Measurements from ENCODE around the gene ADAMTS6.

ADAMTS6 gene

DNA sequence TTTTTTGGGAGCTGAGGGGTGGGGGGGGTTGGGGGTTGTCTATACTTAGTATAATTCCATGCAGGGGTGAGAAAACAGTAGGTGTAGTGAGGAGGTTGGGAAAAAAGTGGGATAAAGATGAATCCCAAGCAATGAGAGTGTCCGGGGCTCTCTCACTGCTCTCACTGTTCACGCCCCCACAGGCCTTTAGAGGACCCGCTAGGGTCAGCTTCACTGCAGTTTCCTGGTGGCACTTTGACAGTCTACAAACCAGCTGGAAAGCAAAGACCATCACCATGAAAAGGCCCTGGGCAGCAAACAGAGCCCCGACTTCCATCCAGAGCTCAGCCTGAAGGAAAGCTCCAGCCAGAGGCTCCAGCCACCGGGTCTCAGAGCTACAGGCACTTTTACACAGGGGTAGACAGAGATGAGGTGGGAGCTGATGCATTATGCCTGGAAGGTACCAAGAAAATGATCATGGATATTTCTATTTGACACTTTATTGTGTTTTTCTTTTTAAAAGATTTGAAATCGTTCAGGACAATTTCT is 355.1 kb downstream of the ADAMTS6 start:
- no peak for DNase-seq (ENCODE audit: low read depth in 1 of 2, low spot score in 1 of 2)
- no peak for TF ChIP-seq POLR2AphosphoS5 (IDR thresholded peaks at IDR 0.05; ENCODE audit: low read depth)
- TF ChIP-seq, protein P1, sequence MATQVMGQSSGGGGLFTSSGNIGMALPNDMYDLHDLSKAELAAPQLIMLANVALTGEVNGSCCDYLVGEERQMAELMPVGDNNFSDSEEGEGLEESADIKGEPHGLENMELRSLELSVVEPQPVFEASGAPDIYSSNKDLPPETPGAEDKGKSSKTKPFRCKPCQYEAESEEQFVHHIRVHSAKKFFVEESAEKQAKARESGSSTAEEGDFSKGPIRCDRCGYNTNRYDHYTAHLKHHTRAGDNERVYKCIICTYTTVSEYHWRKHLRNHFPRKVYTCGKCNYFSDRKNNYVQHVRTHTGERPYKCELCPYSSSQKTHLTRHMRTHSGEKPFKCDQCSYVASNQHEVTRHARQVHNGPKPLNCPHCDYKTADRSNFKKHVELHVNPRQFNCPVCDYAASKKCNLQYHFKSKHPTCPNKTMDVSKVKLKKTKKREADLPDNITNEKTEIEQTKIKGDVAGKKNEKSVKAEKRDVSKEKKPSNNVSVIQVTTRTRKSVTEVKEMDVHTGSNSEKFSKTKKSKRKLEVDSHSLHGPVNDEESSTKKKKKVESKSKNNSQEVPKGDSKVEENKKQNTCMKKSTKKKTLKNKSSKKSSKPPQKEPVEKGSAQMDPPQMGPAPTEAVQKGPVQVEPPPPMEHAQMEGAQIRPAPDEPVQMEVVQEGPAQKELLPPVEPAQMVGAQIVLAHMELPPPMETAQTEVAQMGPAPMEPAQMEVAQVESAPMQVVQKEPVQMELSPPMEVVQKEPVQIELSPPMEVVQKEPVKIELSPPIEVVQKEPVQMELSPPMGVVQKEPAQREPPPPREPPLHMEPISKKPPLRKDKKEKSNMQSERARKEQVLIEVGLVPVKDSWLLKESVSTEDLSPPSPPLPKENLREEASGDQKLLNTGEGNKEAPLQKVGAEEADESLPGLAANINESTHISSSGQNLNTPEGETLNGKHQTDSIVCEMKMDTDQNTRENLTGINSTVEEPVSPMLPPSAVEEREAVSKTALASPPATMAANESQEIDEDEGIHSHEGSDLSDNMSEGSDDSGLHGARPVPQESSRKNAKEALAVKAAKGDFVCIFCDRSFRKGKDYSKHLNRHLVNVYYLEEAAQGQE (IDR thresholded peaks at IDR 0.05; ENCODE audit: insufficient replicate concordance, low read depth): no peak
- TF ChIP-seq, protein P2, sequence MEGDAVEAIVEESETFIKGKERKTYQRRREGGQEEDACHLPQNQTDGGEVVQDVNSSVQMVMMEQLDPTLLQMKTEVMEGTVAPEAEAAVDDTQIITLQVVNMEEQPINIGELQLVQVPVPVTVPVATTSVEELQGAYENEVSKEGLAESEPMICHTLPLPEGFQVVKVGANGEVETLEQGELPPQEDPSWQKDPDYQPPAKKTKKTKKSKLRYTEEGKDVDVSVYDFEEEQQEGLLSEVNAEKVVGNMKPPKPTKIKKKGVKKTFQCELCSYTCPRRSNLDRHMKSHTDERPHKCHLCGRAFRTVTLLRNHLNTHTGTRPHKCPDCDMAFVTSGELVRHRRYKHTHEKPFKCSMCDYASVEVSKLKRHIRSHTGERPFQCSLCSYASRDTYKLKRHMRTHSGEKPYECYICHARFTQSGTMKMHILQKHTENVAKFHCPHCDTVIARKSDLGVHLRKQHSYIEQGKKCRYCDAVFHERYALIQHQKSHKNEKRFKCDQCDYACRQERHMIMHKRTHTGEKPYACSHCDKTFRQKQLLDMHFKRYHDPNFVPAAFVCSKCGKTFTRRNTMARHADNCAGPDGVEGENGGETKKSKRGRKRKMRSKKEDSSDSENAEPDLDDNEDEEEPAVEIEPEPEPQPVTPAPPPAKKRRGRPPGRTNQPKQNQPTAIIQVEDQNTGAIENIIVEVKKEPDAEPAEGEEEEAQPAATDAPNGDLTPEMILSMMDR (IDR thresholded peaks at IDR 0.05; ENCODE audit: insufficient read depth, low read length): no peak
- TF ChIP-seq SPI1 (IDR thresholded peaks at IDR 0.05; ENCODE audit: borderline replicate concordance, low read depth): no peak
- TF ChIP-seq GABPA (IDR thresholded peaks at IDR 0.05; ENCODE audit: low read depth): no peak
- Histone ChIP-seq H3K4me3 (replicated peaks; ENCODE audit: insufficient read depth, low read length) (no peak overlapping the region), H3K27ac (replicated peaks) (no peak overlapping the region), H3K27me3 (ENCODE audit: insufficient read depth, poor library complexity, severe bottlenecking) (no peaks in the 10 kb centered on the region)

DNA sequence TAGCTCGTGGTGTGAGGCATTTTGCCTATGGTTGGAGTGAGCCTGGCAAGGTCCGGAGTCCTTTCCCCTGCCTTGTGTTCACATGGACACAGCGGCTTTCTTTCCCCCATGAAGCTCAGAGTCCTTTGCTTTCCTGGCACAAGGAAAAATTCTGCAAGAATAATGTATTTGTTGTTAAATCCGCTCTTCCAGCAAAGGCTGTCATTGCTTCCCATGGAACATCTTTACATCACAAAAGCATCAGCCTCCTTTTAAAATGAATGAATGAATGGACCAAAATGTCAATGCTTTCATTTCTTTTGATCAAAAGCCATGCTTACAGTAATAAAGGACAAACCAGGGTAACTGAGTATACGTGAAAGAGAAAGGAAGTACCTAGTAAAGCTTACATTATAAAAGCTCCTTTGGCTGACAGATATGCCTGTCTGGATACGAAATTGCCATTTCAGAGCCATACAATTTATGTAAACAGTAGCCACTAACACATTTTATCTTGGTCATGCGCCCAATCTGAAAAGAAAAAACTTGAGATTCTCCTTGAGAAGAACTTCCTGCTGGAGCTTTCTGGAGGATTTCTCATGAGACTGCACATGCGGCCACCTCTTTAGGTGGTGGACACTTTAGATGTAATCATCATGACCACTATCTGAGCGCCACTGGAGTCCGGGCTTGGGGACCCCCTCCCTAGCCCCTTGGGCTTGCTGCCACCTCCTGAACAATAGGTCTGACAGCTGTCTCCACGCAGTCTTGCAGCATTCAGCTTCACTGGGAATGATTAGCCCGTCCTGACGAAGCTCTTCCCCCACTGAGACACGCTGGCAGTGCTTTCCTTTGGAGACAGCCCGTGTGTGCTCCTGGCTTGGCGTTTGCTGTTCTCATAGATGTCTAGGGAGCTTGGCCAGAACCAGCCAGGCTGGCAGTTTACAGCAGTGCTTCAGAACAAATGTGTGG is 355.9 kb downstream of the ADAMTS6 start:
- no peak overlapping the region for H3K27ac ChIP-seq (replicated peaks)
- H3K4me3 ChIP-seq (replicated peaks; ENCODE audit: insufficient read depth, low read length): no peak overlapping the region
- DNase-seq (ENCODE audit: low read depth in 1 of 2, low spot score in 1 of 2): no peak
- TF ChIP-seq, protein P1 (IDR thresholded peaks at IDR 0.05; ENCODE audit: insufficient replicate concordance, low read depth): no peak
- TF ChIP-seq GABPA (IDR thresholded peaks at IDR 0.05; ENCODE audit: low read depth) (no peak), POLR2AphosphoS5 (IDR thresholded peaks at IDR 0.05; ENCODE audit: low read depth) (no peak), SPI1 (IDR thresholded peaks at IDR 0.05; ENCODE audit: borderline replicate concordance, low read depth) (no peak)
- TF ChIP-seq, protein P2 (IDR thresholded peaks at IDR 0.05; ENCODE audit: insufficient read depth, low read length): no peak
- no peaks in the 10 kb centered on the region for H3K27me3 ChIP-seq (ENCODE audit: insufficient read depth, poor library complexity, severe bottlenecking)

DNA sequence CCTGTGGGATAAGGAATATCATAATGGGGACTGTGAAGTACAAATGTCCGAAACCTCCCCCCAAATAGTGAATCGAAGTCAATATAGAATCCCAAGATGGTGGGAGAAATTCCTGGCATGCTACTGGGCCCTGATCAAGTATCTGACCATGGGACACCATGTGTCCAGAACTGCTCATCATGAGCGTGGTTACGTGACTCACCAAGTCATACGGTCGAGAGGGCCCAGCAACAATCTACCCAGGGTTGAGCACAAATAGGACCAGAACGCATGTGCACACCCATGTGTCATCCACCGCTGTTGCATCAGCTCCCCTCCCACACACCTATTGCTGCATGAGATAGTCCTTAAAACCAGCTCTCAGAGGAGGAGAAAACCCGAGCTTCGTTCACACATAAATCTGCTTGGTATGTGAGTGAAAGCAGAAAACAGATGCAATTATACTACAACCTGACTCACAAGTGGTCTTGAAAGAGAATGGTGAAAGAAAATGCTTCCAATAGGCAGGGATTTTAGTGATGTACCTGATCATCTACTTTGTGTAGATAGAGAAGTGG is 359.8 kb downstream of the ADAMTS6 start:
- TF ChIP-seq GABPA (IDR thresholded peaks at IDR 0.05; ENCODE audit: low read depth) (no peak), POLR2AphosphoS5 (IDR thresholded peaks at IDR 0.05; ENCODE audit: low read depth) (no peak)
- DNase-seq (ENCODE audit: low read depth in 1 of 2, low spot score in 1 of 2): no peak
- no peaks in the 10 kb centered on the region for H3K27me3 ChIP-seq (ENCODE audit: insufficient read depth, poor library complexity, severe bottlenecking)

DNA sequence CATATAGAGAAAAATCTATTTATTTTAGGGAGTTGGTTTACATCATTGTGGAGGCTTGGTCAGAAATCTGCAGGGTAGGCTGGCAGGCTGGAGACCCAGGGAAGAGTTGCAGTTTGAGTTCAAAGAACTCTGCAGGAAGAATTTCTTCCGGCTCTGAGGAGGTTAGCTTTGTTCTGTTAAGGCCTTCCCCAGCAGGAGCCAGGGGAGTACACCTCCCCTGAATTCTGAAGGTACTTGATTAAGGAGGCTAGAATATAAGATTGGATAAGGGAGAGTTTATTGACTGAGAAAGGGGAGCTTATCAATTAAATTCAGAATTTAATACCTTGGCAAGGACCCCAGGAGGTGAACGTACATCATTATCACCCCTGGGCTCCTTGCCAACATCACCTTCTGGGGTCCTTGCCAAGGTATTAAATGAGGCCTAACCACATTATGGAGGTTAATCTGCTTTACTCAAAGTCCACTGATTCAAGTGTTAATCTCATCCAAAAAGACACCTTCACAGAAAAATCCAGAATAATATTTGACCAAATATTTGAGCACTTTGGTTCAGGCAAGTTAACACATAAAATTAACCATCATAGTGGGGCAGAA is 361.3 kb downstream of the ADAMTS6 start:
- Histone ChIP-seq H3K4me3 (replicated peaks; ENCODE audit: insufficient read depth, low read length) (no peak overlapping the region), H3K27me3 (ENCODE audit: insufficient read depth, poor library complexity, severe bottlenecking) (no peaks in the 10 kb centered on the region), H3K27ac (replicated peaks) (no peak overlapping the region)
- TF ChIP-seq, protein P1 (IDR thresholded peaks at IDR 0.05; ENCODE audit: insufficient replicate concordance, low read depth): no peak
- TF ChIP-seq GABPA (IDR thresholded peaks at IDR 0.05; ENCODE audit: low read depth) (no peak), POLR2AphosphoS5 (IDR thresholded peaks at IDR 0.05; ENCODE audit: low read depth) (no peak), SPI1 (IDR thresholded peaks at IDR 0.05; ENCODE audit: borderline replicate concordance, low read depth) (no peak)
- TF ChIP-seq, protein P2 (IDR thresholded peaks at IDR 0.05; ENCODE audit: insufficient read depth, low read length): no peak
- no peak for DNase-seq (ENCODE audit: low read depth in 1 of 2, low spot score in 1 of 2)

More for the DNA sequence above, 359.8 kb downstream of the ADAMTS6 start:
- no peak overlapping the region for H3K4me3 ChIP-seq (replicated peaks; ENCODE audit: insufficient read depth, low read length)
- no peak overlapping the region for H3K27ac ChIP-seq (replicated peaks)
